Effector CD8-positive, alpha-beta T cell (primary cell): ENCODE data around the gene COL6A1.
"Not testable (repeated sequence)": the region's sequence is repeated elsewhere in the genome, so short reads cannot be mapped to it uniquely, and the experiment has no call there.

Experiments used
- DNase-seq: peaks from one replicate; lab custom pipeline; 2025; lab: John Stamatoyannopoulos, UW

COL6A1 gene

DNA sequence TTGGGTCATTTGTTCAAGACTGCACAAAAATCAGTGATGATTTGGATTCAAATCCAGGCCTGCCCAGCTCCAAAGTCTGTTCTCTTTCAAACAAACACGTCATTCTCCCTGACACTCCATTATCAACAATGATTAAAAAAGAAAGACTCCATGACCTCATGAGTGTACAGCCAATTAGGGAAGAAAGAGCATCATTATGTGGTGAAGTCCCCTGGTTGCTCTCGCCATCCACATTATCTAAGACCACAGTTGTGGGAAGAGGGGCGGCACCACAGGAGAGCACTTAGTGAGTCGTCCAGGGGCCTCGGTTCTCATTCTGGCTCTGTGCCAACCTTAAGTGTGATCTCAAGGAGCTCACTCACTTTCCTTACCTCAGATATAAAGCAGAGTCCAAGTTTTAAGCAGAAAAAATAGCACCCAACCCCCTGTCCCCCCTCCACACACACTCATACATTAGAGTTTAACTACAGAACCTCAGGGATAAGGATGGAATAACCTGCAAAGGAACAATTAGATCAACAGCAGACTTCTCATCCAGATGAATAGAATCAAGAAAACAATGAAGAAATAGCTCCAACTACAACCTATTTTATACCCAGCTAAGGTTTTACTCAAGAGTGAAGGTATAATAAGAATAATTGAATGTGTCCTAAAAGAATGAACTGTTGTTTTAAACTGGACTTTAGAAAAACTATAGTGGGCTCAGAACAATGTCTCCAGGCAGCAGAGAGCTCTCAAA is 47.8 kb downstream of the COL6A1 start:
- DNase-seq, result no peak

DNA sequence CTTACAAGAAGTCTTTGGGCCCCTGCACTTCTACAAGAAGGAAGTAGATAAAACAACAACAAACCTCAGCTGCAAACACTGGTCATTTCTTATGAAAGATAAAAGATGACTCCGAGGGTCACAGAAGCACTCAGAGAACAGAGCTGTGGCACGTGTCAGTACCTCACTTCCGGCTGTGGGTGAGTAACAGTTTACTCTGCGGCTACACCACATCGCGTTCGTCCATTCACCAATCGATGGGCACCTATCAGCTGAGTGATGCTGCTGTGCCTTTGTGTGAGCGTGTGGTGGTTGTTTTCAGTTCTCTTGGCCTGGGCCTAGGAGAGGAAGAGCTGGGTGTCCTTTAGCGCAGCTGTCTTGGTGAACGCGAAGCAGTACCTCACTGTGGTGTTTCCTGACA is 49.9 kb downstream of the COL6A1 start:
- no peak for DNase-seq

DNA sequence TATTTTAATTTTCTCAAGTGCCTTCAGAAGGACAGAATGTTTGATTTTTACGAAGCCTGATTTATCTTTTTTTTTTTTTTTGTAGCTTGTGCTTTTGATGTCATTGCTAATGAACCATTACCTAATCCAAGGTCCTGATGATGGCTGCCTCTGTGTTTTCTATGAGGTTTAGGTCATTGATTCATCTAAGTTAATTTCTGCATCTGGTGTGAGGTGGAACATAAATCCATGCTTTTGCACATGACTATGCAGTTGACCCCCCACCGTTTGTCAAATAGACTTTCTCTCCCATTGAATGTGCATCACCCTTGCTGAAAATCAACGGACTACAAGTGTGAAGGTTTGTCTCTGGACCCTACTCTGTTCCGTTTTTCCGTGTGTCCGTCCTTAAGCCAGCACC is 50.5 kb downstream of the COL6A1 start:
- DNase-seq, result no peak

DNA sequence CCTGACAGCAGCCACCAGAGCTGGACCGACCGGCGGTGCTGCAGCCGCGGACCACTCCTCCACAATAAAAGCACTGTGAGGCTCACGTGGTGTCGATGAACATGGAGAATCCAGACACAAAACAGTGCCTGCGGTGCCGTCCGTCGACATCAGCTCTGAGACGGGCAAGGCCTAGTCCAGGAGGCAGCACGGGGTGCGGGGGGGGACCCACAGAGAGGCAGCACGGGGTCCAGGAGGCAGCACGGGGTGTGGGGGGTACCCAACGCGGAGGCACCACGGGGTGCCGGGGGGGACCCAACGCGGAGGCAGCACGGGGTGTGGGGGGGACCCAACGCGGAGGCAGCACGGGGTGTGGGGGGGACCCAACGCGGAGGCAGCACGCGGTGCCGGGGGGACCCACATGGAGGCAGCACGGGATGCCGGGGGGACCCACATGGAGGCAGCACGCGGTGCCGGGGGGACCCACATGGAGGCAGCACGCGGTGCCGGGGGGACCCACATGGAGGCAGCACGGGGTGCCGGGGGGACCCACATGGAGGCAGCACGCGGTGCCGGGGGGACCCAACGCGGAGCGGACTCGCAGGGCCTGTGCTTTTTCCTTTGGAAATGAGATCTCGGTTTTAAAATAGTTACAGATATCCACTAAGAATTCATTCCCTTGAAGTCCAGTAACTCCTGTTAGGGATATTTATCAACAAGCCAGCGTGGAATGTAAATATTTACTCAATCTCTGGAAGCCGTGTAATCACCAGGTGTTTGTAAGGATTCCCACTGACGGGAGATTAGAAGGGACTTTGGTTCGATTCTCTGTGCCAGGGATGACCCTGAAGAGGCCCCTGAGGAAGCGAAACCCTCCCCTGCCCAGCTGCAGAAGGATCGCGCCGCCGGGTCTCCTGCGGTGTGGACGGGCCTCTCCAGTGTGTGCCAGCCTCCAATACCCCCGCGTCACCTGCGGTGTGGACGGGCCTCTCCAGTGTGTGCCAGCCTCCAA is 52.1 kb downstream of the COL6A1 start:
- DNase-seq, result no peak

DNA sequence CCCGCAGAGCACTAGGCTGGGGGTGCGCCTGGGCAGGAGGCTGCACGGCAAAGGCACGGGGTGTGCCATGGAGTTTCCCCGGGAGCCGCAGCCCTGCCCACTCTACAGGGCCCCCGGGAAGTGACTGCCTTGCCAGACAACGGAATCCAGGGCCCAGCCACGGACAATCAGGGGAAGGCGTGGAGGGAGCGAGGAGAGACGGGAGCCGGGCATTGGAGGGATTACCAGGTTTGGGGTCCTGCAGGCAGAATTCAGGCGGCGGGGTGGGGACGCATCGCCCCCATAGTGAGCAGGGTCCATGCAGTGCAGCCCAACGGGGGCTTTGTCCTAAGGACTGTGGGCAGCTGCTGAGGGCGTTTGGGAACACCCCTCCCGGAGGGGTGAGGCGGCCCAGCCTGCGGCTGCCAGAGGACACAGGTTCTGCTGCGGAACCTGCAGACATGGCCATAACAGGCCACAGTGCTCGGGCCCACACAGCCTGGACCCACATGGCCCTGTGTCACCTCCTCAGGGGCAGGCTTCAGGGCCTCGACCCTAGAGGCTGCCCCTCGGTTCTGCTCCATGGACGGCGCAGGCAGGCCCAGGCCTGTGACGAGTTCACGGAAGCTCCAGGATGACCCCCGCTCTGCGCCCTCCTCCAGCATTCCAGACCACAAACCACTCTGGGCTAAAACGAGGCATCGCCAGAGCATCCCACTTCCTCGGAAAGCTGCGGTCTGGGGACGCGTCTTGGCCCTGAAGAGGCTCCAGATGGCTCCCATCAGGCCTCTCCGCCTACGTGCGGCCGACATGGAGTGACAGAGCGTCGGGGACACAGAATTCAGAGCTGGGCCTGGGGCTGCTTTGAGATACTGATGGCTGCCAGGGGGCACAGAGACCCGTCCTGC is 54.5 kb downstream of the COL6A1 start:
- no peak for DNase-seq

DNA sequence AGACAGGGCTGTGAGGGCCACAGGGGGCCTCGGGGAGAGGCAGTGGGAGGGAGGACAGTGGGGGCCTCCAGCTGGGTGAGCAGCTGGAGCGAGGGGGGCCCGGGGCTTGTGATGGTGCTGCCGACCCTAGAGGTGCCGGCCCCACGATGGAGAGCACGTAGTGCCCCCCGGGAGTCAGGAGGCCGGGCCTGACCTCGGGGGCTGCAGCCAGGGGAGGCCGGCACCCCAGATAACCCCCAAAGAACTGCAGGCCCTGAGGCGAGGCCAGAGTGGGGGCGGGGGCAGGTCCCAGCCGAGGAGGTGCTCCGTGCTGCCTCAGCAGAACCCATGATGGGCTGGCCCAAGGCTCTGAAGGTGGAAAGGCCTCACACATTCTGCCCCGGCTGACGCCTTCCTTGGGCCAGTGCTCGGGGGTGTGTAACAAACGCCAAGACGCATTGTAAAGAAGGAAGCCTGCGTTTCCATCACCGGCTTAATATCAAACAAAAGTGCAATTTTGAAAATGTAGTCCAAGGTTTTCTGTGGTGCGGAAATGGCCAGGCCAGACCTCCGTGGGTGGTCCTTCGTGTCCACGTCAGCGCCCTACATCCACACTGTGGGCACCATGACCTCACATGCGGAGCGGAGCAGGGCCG is 55.2 kb downstream of the COL6A1 start:
- DNase-seq, result no peak

DNA sequence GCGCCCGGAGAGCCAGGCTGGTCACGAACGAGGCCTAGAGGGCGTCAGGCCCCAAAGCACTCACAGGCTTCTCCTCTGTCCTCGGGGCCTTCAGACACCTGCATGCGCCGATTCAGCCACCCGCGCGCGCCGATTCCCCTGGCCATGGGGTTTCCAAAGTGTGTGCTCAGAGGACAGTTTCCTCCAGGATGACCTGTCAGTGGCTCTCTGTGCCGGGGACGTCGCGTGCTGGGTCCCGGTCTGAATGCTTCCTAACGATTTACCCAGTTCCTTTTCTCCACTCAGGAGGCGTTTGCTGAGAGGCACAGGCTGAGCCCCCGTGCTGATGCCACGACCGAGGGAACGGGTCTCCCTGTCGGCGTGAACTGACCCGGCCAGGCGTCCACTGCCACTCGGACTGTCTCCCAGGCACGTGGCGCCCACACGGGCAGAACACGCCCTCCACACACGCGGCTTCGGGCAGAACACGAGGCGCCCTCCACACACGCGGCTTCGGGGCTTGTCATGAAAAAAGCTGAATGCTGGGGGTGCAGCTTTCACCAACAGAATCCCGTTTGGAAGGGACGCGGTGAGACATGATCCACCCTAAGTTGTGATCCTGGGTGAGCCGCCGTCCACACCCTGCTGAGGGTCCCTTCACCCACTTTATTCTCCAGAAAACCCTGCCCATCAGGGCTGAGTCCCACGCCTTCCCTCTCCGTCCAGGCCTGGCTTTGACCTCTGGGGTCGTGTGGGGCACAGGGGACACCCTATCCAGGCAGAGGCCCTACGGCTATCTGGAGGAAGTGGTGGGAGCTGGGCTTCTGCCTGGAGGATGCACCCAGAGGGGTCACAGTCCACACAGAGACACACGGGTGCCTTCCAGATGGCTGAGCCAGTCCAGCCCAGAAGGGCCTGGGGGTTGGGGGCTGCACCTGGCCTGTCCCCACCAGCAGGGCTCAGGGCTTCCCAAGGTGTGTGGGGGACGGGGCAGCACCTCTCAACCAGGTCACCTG is 56.1 kb downstream of the COL6A1 start:
- DNase-seq, result no peak

DNA sequence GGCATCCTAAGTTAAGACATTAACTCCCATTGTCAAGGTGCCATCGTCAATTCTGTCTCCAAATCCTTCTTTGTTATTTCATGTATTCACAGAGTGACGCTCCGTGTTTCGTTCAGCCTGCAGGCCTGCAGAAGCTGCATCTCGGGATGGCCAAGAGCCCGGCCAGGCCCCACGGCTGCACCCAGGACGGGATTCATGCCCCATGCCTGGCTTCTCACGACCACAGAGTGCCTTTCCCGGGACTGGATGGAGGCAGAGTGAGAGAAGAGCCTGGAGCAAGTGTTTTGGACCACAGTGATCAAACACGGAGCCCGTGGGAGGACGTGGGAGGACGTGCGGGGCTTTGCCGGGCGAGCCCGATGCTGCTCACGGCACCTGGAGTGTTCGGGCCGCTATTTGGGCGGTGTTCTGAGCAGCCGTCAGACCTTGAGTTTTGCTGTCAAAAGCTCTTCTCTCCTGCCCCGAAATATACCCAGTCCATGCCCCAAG is 56.8 kb downstream of the COL6A1 start:
- no peak for DNase-seq

DNA sequence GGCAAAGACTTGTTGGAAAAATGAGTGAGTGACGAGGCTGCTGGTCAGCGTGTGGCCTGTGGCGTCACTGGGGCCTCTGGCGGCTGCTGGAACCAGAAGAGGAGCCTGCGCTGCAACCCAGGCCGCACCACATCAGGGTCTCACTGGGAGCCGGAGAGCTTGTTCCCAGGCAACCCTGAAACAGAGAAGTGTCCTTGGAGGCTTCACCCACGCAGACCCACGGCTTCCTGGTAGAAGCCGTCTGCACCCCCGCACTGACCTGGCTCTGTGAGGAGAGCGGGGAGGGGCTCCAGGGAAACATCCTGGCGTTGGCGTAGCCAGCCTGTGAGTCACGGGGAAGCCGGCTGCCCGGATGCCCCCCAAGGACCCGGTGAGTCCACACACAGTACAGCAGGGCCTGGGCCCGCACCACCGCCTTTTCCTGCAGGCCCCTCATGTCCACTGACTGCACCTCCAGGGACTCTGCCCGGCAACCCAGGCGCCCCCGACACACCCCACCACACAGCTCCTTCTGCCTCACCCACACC is 57.4 kb downstream of the COL6A1 start:
- no peak for DNase-seq

DNA sequence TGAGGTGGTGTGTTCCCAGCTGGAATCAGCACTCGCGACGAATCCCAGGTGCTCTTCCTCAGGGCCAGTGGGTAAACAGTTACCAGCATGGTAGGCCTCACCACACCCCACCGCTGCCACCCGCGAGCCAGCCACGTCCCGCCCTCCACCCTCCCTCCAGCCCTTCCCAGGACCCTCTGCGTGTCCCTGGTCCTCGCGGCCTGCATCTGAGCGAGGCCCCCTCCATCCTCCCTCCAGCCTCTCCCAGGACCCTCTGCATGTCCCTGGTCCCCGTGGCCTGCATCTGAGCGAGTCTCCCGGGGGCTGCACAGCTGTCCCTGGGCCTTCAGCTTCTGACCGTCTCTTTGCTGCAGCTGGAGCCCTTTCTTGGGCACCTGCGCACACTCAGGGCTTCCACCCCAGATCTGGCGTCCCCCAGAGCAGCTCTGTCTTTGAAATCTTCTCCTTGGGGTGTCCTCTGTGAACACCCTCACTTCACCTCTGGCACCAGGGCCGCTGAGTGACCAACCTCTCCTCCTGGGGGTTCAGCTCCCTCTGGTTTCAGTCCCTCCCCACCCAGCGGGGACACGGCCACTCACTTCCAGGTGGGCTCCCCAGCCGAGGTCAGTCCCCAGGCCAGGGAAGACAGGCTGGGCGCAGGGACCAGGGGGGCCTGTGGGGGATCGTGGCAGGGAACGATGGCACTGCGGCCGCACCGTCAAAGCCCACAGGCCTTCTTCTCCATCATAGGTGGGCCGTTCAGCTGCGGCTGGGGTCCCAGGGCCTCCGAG is 58.5 kb downstream of the COL6A1 start:
- DNase-seq, result no peak

DNA sequence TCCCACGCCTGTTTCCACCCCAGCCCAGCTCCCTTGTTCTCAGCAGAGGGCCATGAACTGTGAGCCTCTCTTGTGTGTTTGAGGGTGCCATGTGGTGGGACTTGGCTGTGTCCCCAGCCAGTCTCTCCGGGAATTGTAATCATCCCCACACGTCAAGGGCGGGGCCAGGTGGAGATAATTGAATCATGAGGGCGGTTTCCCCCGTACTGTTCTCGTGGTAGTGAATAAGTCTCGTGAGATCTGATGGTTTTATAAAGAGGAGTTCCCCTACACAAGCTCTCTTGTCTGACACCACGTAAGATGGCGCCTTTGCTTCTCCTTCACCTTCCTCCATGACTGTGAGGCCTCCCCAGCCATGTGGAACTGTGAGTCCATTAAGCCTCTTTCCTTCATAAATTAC is 59.1 kb downstream of the COL6A1 start:
- DNase-seq, result no peak

DNA sequence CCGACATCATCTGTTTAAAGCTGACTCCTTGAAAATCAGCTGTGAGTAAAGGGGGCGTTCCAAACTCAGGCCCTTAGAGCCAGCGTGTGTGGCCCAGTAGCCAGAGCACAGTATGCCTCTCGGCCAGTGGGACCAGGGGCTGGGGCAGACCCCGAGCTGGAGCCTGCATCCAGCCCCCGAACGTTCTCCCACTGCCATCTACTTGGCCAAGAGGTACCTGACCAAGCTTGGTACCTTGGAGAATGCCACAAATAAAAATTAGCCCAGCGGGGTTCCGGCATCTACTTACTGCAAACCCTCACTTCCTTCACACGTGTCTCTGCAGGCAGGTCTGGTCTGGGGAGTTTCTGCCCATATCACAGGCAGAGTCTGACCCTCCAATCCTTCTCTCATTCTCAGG is 59.6 kb downstream of the COL6A1 start:
- no peak for DNase-seq

DNA sequence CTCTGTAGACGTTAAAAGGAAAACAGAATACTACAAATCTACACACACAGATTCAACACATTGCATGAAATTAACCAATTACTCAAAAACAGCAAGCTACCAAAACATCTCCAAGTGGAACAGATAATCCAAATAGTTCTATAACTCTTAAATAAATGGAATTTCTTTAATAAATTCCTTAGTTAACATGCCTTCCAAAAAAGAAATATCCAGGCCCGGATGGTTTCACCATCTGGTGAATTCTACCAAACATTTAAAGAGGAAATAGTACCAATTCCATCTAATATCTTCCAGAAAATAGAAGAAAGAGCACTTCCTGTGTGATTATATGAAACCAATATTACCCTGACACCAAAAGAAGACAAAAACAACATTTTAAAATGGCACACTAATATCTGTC is 63.6 kb downstream of the COL6A1 start:
- no peak for DNase-seq

DNA sequence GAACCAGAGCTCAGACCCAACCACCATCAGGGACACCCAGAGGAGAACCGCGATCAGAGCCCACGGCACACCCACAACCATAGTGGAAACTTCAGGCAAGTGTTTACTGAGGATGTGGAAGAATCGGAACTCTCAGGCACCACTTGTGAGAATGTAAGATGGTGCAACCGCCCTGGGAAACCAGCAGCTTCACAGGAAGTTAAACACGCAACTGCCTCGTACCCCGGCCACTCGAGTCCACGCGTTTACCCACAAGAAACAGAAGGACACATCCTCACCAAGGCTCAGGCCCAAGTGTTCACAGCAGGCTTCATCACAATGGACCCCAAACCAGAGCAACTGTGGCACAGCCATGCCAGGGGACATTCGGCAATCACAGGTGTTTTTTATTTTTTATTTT is 64.9 kb downstream of the COL6A1 start:
- no peak for DNase-seq

DNA sequence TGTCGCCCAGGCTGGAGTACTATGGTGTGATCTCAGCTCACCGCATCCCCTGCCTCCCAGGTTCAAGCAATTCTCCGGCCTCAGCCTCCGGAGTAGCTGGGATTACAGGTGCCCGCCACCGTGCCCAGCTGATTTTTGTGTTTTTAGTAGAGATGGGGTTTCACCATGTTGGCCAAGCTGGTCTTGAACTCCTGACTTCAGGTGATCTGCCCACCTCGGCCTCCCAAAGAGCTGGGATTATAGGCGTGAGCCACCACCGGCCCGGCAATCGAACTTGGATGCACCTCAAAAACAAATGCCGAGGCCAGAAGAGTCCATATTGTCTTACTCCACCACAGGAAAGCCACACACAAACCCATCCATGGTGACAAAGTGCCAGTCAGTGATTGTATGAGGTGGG is 65.3 kb downstream of the COL6A1 start:
- not testable (repeated sequence) for DNase-seq

DNA sequence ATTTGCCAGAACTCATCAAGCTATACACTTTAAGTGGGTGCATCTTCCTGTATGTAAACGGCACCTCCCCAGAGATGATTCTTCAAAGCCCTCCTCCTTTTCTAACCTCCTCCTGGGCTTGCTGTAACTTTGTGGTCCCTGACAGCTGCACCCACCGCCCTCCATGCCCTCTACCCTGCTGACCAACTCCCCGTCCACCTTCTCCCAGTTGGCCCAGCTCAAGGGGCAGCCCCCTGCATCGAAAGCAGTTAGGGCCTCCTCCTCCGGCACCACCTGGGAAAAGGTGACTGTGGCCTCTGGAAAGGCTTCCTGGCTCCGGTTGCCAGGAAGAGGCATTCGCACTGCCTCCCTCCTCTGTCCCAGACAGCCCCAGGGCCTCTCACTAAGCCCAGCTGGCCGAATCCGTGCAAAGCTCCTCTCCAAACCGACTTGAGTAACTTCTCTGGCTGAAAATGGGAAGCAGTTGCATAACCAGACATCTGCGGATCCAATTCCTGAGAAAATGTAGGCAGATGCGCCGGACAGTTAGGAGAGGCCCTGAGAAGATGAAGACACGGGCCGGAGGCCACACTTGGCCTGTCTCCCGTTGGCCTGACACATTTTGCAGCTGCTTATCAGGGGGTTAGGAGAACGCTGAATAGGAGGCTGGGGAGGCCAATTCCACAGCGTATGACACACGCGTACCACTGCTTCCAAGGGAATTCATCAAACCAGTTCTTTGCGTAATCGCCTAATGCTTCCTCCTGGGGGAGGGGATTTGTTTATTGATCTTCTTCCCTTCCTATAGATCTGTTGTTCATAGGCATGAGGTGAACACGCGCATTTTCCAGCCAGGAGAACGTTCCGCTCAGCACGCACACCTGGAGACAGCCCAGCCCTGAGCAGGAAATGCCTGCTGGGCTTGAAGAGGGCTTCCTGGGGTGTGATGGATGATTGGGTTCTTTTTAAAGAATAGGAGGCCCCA is 67.6 kb downstream of the COL6A1 start:
- no peak for DNase-seq

DNA sequence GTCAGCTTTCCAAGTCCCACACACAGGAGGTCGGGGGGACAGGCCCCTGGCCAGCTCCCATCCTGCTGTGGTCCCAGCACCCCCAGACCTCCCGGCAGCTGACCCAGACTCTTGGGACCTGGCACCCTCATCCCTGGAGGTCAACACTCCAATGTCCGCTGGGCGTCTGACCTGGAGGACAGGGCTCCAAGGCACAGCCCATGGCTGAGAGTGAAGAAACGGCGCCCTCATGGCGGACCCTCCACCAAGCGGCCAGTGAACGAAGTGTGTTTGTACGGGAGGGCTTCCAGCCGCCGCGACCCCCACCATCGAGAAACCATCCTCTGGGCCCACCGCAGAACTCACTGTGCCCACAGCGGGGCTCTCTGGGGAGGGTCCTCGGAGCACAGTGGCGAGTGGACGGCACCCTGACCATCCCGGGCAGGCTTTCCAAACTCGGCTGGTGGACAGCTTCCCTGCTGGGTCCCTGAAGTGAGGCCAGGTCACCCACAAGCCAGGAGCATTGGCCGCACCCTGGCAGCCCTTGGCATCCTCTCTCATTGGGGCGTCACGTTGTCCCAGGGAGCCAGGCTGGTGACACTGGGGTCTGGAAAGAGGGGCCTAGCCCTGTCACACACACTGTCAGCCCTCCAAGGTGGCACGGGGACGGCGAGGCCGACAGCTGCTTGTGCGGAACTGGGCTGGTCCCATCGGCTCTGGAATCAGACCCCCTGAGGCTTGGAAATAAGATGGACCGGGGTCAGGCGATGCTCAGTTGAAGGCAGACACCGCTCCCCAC is 68.5 kb downstream of the COL6A1 start:
- DNase-seq, result no peak
